Stimulated activated CD8-positive, alpha-beta memory T cell treated with anti-CD3 and anti-CD28 coated beads, Interleukin-7, amount 100 ng/mL, for 48 hours (primary cell): ENCODE measurements around the gene DYDC1.
"Not testable (repeated sequence)": the region's sequence is repeated elsewhere in the genome, so short reads cannot be mapped to it uniquely, and the experiment has no call there.

Experiments
- DNase-seq, 2 donors: peaks; one replicate each; pipeline ENCODE4 v3.0.0-alpha.2; 2020; ENCODE audit warnings: low read depth in 1 of 2; ENCODE audit errors: extremely low read depth in 1 of 2

DYDC1 gene

GRCh38 chr10:80344912-80345311 lies 11.6 kb downstream of the DYDC1 start:
- no peak for DNase-seq

DNA sequence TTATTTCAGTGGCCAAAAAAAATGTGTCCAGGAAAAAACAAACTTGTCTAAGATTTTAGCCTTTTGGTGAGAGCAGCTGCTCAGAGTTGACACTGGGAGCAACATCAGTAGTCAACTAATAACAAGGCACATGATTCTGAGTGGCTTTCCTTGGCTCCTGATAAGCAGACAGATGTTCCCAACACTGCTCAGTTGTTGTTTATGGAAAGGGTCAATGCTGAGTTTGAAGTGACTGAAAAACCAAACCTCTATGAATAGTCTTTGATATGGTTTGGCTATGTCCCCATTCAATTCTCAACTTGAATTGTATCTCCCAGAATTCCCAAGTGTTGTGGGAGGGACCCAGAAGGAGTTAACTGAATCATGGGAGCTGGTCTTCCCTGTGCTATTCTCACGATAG lies 12.3 kb downstream of the DYDC1 start:
- DNase-seq, result no peak

GRCh38 chr10:80333983-80334382 lies 22.6 kb downstream of the DYDC1 start:
- no peak for DNase-seq

GRCh38 chr10:80324891-80325364 lies 31.6 kb downstream of the DYDC1 start:
- DNase-seq, result no peak

GRCh38 chr10:80324086-80324485 lies 32.5 kb downstream of the DYDC1 start:
- no peak for DNase-seq

- DNase-seq, result no peak
These were observed 33.2 kb downstream of the DYDC1 start for GRCh38 chr10:80323311-80323710.

GRCh38 chr10:80322711-80323110 lies 33.8 kb downstream of the DYDC1 start:
- no peak for DNase-seq

DNA sequence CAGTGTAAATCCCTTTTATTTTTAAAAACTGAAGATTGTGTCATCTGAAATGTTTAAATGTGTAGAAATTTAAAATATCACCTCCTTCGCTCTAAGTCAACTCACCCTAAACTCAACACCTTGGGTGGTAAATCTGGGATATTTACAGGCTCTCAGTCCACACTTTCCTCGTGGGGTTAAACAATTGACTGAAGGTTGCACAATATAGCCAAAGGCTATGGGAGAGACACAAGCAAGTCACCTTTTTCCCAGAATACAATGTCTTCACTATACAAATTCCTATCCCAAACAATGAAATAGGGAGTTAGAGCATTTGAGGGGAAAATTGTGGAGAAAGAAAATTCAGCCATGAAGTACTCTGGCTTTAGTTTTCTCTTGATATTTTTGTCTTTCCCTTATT lies 34.4 kb downstream of the DYDC1 start:
- DNase-seq, result no peak

DNA sequence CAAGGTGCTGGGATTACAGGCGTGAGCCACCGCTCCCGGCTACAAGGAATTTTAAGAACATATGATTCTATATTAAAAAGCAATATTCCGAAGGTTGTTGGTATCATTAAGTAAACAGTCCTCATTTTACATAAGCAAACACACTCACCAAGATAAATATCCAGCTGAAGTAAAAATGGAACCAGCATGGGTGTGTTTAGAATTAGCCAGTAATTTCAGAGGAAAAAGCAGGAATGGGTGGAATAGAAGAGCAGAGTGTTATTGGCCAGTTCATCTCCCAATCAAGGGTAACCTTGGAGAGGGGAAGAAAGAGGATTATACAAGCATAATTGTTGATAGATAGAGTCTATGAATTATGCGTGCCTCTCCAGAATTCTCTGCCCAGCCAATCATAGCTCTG lies 35.4 kb downstream of the DYDC1 start:
- DNase-seq, result no peak

DNA sequence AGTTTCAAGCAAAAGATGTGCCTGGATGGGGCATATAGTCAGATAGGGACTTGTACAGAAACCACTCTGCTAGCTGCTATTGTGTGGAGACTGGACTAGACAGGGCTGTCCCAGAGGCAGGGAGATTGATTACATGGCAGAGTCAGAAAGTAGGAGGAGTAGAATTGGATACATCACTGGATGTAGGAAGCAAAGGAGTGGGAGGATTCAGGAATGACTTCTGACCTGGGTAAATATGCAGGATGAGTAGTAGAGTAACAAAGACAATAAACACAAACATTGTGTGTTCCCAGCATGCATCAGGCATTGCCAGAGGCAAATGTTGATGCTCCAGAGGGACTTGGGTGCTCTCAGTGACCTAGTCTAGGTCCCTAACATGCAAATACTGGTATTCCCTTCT lies 36.2 kb downstream of the DYDC1 start:
- no peak for DNase-seq

DNA sequence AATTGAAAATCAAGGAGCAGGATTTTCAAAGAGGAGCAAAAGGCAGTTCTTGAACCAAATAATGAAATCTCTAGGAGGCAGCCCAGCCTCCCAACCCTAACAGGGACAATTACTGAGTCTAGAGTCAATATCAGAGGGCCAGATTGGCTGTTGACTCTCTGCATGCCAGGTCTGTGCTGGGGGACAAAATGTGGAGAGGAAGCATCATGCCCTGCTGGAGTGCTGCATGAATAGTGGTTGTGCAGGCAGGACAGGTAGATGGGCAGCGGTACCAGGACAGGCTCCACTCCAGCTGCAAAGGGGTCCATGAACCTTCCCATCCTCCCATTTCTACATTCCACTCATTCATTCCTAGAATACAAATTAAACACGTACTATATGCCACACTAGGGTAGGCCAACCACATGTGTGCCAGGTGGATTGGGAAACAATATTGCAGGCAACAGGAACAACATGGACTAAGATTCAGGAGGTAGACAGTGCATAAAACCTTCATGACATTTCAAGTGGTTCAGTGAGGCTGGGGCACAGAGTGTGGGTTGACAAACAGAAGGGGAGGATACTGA lies 36.7 kb downstream of the DYDC1 start:
- no peak for DNase-seq

GRCh38 chr10:80319318-80319717 lies 37.2 kb downstream of the DYDC1 start:
- DNase-seq, result no peak

GRCh38 chr10:80318742-80319141 lies 37.8 kb downstream of the DYDC1 start:
- no peak for DNase-seq

GRCh38 chr10:80315391-80315790 lies 41.2 kb downstream of the DYDC1 start:
- no peak for DNase-seq

DNA sequence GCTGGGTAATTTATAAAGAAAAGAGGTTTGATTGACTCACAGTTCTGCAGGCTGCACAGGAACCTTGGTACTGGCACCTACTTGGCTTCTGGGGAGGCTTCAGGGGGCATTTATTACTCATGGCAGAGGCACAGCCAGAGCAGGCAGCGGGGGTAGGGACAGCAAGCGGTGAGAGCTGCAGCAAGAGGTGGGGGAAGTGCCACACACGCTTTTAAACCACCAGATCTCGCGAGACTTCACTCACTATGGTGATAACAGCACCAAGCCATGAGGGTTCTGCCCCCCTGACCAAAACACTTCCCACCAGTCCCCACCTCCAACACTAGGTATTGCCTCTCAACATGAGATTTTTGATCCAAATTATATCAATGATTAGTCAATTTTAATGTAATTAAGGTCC lies 43.0 kb downstream of the DYDC1 start:
- DNase-seq, result no peak

GRCh38 chr10:80305989-80306388 lies 50.6 kb downstream of the DYDC1 start:
- not testable (repeated sequence) for DNase-seq

DNA sequence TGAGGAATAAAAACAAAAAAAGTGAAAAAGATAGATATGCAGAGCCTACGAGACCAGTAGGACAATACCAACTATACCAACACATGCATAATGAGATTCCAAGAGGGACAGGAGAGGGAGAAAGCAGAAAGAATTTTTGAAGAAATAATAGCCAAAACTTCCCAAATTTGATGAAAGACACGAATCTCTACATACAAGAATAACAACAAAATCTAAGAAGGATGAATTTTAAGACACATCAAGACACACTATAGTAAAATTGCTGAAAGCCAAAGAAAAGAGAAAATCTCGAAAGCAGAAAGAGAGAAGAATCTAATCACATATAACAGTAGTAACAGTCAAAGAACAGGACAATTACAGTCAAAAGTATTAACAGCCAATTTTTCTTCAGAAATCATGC lies 59.6 kb downstream of the DYDC1 start:
- no peak for DNase-seq

GRCh38 chr10:80292607-80293239 lies 63.8 kb downstream of the DYDC1 start:
- no peak for DNase-seq

DNA sequence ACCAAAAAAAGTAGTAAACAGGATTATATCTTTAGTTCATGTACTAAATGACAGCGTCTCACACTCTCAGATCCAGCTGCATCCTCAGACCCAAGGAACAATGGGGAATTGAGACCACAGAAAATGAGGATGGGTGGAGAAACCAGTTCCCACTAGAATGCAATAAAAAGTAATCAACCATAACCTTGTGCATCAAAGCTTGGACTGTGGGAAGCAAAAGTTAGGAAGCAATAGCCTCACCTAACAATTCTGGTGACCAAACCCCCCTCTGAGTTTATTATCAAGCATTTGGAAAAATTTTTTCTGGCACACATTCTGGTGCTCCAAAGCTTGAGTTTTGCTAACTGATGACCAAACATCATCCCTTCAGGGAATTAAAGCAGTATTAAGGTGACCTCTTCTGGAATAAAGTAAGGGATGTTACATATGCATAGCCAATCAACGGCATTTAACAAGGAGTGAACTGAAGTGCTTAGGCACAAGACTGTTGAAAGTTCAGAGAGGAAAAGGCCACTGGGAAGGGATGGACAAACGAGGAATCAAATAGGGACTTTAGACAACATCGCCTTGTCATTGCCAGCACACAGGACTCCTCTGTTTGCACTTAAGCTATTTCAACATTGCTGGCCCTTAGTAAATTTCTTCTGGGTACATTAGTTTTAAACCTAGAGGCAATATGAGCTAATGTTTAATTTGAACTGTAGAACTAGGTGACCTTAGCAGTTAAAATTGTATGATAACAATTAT lies 65.9 kb downstream of the DYDC1 start:
- no peak for DNase-seq

GRCh38 chr10:80289451-80290287 lies 66.9 kb downstream of the DYDC1 start, which contains the start of gene MAT1A:
MAT1A (minus strand) TSS chr10:80289658; CDS start chr10:80289423, 235 bp downstream.
- no peak for DNase-seq

- DNase-seq, result no peak
These were observed 67.7 kb downstream of the DYDC1 start for GRCh38 chr10:80288849-80289248.
